Stimulated activated CD4-positive, alpha-beta T cell treated with anti-CD3 and anti-CD28 coated beads, Interleukin-1b, Interleukin-23, amount 100 ng/mL, for 1 hour (primary cell): Measurements from ENCODE around the gene EPOP.

Experiments used
- DNase-seq, 2 donors: peaks; one replicate each; pipeline ENCODE4 v3.0.0-alpha.2; 2020; ENCODE audit warnings: low read depth in 2 of 2

The EPOP gene

DNA sequence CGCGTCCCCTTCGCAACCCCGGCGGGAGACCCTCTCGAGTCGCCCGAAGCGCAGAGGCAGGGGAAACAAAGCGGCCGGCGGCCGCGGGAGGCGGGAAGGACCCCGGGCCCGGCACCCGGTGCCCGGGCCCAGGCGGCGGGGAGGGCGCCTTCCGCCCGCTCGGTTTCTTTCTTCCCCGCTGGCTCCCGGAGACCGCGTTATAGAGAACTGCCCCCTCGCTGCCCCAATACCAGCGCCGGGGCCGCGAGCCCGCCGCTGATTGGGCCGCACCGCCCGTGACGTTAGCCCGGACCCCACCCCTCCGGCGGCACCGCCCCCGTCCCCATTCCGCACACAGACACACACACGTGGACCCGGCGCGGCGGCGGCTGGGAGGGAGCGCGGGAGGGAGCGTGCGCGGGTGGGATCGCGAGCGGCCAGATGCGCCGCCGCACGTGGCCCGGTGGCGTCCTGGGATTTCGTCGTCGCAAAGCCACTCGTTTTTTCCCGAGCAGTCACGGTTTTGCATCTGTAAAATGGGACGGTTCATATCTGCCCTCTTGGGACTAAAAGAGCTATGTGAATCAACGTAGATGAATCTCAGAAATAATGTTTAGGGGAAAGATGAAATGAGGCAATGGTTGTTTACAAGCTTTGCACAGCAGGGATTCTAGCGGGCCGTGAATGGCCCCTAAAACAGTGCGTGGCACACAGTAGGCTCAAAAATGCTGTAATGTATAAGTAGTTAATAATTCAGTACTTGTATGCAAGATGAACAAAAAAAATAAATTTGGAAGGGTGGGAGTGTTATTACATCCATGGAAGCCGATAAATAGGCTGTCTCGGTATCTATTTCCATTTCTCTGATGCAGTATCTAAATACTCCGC, at the start of gene EPOP:
Gene EPOP, minus strand, starts transcription at position 209 of the 867 bp plus-strand sequence. CDS start 462 bp downstream, outside the sequence.
- peak; percentile 50 to 91 for DNase-seq

DNA sequence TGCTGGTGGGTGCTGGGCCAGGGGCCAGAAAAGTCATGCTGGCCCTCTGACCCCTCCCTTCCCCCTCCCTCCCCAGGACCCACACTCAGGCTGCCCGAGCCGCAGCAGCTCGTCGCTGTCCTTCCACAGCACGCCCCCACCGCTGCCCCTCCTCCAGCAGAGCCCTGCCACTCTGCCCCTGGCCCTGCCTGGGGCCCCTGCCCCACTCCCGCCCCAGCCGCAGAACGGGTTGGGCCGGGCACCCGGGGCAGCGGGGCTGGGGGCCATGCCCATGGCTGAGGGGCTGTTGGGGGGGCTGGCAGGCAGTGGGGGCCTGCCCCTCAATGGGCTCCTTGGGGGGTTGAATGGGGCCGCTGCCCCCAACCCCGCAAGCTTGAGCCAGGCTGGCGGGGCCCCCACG, 47.0 kb upstream of the EPOP start:
- no peak for DNase-seq

DNA sequence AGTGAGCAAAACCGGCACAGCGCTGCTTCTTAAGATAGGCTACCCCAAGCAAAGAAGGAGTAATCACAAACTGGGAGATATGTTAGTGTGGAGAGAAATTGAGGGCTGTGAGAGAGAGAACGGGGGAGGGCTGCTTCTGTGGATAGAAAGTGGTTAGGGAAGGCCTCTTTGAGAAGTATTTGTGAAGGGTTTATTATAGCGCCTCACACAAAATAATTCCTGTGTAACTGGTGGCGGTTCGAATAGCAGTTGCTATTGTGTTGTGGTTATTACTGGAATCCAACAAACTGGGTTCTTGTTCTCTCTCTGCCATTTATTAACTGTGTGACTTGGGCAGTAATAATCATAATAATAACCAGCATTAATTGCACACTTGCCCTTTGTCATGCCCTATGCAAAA, 46.2 kb upstream of the EPOP start:
- no peak for DNase-seq

DNA sequence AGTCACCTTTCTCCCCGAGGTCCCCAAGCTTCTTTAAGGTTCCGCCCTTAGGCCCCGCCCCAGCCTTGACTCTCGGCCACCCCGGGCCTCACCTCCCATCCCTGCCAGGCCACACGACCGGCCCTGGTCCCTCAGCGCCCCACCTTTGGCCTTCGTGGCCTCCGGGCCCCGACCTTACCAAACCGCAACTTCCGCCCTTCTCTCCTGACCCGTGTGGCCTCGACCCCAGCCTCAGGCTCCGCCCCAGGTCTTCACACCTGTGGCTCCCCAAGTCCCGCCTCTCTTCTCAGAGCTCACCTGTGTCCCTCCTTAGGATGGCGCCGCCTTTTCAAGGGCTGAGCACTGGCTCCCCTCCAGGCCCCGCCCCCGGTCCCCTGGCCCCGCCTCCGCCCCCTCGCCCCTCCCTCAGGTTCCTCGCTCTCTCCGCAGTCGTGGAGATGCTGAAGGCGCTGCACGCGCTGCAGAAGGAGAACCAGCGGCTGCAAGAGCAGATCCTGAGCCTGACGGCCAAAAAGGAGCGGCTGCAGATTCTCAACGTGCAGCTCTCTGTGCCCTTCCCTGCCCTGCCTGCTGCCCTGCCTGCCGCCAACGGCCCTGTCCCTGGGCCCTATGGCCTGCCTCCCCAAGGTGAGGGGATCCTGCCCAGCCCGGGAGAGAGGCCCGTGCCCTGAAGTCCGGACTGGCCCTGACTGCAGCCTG, 45.3 kb upstream of the EPOP start:
- no peak for DNase-seq

DNA sequence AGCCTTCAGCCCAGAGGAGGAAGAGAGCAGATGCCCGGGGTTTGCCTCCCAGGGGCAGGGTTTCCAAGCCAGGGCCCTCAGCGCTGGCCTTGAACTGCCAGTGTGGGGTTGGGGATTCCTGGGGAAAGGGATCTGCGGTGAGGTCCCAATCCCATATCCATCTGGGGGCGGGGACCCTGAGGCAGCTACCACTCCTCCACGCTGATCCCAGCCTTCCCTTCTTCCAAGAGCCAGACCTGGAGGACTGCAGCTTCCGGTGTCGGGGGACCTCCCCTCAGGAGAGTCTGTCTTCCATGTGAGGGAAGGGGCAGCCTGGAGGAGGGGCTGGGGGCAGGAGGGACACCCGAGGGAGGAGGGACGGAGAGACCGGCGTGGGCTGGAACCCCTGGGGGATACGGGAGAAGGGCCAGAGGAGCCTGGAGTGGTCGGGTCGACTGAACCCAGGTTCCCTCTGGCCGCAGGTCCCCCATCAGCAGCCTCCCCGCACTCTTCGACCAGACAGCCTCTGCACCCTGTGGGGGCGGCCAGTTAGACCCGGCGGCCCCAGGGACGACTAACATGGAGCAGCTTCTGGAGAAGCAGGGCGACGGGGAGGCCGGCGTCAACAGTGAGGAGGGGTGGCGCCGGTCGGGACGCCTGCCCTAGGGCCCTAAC, 44.7 kb upstream of the EPOP start:
- no peak for DNase-seq

DNA sequence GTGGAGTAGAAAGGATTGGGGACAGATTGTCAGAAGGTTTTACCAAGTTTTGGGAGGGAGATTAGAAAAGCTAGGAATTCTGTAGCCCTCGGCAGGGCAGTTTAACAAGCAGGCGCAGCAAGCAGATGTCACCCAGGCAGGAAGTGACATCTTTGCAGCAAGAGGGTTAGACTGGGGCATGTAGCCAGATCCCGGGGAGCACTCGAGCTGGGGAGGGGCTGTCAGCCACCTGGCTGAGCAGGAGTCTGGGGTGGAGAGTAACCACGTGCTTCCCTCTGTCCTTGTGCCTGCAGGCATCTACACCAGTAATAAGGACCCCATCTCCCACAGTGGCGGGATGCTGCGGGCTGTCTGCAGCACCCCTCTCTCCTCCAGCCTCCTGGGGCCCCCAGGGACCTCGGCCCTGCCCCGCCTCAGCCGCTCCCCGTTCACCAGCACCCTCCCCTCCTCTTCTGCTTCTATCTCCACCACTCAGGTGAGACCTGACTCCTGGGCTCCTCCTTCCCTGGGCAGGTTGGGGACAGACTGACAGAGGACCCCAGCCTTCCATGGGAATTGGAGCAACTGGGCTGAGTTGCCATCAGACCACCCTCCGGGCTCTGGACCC, 42.5 kb upstream of the EPOP start:
- DNase-seq, result no peak

DNA sequence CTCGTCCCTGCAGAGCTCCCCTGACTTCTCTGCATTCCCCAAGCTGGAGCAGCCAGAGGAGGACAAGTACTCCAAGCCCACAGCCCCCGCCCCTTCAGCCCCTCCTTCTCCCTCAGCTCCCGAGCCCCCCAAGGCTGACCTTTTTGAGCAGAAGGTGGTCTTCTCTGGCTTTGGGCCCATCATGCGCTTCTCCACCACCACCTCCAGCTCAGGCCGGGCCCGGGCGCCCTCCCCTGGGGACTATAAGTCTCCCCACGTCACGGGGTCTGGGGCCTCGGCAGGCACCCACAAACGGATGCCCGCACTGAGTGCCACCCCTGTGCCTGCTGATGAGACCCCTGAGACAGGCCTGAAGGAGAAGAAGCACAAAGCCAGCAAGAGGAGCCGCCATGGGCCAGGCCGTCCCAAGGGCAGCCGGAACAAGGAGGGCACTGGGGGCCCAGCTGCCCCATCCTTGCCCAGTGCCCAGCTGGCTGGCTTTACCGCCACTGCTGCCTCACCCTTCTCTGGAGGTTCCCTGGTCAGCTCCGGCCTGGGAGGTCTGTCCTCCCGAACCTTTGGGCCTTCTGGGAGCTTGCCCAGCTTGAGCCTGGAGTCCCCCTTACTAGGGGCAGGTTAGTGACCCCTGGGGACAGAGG, 41.7 kb upstream of the EPOP start:
- no peak for DNase-seq

DNA sequence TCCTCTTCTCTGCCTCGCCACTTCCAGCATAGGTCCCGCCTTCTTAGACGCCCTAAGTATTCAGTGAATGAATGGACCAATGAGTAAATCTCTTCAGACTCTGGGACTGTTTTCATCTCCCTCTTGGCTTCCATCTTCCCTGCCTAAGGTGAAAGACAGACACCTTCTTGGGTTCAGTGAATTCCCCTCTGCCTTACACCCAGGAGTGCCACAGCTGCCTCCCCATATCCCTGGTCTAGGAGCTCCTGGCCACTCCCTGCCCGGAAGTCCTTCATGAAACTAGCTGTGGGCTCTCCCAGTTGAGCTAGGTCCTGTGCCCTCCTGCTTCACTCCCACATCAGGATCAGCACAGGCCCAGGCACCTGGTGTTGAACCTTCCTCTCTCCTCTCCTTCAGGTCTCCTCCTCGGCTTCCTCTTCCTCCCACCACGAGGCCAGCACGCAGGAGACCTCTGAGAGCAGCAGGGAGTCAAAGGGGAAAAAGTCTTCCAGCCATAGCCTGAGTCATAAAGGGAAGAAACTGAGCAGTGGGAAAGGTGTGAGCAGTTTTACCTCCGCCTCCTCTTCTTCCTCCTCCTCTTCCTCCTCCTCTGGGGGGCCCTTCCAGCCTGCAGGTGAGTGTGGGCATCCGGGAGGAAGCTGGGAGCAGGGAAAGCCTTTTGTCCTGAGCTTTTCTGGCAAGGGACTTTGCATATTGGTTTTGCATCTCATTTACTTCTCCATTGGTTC, 40.6 kb upstream of the EPOP start:
- no peak for DNase-seq

DNA sequence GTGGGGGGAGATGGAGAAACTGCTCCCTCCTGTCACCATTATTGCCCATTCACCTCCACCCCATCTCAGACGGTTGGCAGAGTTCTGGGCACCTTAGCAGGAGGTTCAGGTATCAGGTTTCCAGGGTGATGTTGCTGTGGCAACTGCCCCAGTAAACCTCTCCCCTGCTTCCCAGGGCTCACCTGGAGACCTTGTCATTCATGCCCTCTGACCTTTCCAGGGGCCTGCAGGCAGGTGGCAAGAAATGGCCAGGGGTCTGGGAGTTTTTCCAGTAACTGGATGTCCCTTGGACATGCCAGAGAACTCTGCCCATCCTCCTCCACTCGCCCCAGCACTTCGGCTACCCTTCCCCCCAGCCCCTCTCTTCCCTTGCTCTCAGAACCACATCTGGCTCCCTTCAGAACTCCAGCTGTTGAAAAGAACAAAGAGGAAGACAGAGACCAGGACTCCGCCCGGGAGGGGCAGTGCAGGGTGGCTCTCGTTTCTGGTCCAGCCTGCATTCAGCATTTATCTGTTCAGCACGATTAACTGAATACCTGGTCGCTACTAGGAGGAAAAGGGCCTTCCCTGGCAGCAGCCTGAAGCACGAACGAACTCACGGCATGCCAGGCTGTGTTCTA, 38.8 kb upstream of the EPOP start:
- DNase-seq, result no peak

DNA sequence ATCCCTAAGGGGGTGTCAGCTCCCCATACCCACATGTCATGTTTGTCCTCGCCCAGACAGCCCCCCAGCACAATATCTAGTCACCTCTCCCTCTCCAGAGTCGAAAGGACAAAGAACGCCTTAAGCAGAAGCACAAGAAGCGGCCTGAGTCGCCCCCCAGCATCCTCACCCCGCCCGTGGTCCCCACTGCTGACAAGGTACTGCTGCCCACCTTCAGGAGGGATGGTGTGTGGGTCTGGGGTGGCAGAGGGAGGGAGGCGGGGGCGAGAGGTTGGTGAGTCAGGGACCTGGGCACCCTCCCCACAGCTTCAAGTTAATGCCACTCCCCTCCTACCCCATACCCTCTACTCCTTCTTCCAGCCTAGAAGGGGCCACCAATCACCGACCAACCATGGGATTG, 37.8 kb upstream of the EPOP start:
- no peak for DNase-seq

DNA sequence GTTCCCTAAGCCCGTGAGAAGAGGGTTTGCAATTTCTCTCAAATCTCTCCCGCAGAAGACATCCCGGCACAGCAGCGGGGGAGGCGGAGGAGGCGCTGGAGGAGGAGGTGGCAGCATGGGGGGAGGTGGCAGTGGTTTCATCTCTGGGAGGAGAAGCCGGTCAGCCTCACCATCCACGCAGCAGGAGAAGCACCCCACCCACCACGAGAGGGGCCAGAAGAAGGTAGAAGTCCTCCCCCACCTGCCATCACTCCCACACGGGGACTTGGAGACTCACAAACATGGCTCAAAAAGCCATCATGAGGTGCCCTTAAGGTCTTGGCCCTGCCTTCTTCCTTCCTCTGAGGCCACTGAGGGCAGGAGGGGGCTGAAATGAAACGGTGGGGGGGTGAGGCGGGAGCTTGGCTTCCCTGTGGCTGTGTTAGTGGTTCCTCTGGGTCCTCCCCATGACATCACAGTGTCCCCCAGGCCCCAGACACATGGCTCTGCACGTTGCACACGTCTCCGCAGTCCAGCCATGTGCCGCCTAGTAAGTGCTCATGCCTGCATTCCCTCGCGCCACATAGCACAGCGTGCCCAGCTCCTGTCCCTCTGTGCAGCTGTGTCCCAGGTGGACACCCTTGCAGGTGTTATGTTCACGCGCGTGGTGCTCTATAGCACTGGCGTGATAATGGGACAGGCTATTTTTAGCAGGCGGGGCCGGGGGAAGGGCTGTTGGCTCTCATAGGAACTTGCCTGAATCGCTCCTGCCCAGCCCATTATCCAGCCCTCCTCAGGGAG, 37.2 kb upstream of the EPOP start:
- no peak for DNase-seq

DNA sequence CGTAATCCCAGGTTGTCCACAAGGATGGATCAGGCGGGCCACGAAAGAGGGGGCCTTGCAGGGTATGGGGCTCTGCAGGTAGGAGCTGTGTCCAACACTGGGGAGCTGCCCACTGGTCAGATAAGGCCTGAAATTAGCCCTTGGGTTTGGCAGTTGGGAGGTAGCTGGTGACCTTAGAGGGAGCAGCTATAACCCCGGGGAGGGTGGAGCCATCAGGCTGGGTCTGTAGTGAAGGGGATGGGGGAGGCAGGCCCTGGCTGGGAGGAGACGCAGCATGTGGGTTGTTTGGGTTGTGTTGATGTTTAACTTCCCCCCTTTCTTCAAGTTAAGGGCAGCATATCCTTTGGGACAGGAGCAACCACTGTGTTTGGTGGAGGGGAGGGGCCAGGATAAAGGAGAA, 36.2 kb upstream of the EPOP start:
- no peak for DNase-seq

DNA sequence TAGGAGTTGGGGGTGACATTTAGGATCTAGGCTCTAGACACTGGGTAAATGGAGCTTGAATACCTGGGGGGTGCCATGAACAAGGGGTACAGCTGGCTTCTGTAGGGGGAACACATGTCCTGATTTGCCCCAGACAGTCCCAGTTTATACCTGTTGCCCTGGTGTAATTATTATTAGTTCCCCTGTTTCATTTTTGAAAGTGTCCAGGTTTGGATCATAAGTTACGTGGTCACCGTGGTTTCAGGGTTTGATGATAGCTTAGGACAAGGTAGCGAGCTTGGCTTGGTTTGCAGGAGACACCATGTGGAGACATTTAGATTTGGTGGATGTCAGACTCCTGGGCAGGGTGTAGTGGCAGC, 35.8 kb upstream of the EPOP start:
- no peak for DNase-seq

DNA sequence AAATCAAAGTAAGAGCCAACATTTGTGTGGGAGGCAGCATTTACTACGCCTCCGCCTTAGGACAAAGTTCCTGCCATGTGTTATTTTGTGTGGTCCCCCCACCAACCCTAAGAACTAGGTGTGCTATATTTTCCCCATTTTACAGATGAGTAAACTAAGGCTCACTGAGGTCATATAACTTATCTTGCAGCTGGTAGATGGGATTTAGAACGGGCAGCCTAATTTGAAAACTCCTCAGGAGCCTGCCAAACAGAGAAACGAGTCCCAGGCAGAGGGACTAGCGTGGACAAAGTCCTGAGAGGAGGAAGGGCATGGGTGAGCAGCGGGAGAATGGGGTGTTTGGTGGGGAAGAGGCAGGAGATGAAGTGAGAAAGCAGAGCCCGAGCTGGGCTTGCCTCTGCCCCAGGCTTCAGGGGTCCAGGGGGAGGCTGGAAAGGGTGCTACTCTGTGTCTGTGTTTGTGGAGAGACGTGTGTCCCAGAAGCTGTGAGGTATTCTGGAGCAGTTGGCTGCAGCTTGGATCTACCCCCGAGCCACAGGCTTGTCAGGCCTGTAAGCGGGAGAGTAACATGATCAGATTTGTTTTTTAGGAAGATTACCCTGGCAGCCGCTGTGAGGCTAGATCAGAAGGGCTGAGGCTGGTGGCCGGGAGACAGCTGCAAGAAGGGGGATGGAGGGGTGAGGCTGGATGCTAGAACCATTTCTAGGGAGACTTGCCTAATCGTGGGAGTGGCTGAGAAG, 35.3 kb upstream of the EPOP start:
- no peak for DNase-seq

DNA sequence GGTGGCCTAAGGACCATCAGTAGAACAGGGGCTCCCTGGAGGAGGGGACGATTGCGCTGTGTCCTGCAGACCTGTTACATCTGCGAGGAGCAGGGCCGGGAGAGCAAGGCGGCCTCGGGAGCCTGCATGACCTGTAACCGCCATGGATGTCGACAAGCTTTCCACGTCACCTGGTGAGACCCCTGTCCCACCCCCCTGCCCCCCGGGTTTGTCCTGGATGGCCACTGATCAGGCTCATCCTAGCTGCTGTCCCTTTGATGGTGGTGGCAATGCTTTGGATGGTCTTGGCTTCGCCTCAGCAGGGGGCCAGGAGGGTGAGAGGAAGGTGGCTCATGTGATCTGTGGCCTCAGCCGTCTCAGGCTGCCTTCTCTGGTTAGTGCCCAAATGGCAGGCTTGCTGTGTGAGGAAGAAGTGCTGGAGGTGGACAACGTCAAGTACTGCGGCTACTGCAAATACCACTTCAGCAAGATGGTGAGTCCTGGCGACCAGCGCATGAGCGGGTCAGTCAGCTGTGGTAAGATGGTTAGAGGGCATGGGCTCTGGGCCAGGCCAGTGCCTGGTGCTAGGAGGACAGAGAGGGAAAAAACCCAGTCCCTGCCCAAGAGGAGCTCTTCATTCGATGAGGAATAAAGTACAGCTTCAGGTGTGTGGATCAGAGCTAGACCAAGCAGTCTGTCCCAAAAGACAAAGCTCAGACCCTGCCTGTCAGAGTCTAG, 34.5 kb upstream of the EPOP start:
- DNase-seq, result no peak

DNA sequence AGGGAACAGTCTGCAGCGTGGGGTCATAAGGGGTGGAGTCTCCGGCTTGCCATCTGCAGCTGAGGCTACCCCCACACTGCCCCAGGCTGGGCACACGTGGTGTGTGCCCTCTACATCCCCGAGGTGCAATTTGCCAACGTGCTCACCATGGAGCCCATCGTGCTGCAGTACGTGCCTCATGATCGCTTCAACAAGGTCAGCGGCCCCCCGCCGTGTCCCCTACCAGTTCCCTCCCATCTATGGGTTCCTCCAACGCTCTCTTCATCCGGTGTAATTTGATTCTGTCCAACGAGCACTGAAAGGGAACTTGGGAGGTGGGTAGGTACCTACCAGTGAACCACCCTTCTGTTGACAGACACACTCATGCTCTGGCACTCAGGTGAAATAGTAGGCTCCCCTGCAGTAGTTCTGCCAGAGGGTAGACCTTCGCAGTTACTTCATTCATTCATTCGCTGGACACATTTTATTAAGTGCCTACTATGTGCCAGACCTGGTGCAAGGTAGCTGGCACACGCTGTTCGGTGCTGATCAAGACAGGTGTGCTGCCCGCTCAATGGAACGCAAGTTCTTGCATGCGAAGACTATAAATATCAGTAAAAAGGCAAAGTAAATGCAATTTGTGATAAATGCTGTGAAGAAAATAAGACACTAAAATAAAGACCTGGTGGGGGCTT, 33.1 kb upstream of the EPOP start:
- DNase-seq, result no peak

DNA sequence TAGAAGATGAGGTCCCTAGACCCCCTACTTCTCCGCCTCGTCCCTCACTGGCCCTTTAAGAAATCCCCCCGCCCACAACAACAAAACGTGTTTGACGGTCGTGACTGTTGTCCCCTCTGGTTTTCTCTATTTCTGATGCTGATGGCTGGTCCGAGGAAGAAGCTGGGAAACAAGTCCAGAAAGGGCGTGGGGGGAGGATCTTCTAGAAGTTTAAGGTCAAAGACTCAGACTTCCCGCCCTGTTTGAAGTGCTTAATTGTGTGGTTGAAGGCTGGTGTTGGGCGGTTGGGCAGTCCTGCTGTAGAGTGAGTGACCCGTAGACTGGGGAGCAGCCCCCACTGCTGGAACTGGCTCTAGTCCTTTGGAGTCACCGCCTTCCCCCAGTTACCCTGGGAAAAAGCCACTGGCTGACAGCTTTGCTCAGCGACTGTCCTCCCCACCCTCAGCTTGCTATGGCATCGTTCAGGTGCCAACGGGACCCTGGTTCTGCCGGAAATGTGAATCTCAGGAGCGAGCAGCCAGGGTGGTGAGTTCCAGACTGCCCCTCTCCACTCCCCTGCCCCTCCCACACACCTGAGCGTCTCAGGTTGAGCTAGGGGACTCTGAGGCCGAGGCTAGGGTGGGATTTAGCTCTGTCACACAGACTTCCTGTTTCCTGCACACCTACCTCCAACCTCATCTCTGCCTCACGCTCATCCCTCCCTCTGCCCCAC, 31.9 kb upstream of the EPOP start:
- no peak for DNase-seq
